ENCODE measurements around the gene CNTNAP2.
A peak's percentile ranks its signal among the peaks of the same experiment; 100 is the strongest.
"Not testable (repeated sequence)": the region's sequence is repeated elsewhere in the genome, so short reads cannot be mapped to it uniquely, and the experiment has no call there.

Gene CNTNAP2

DNA sequence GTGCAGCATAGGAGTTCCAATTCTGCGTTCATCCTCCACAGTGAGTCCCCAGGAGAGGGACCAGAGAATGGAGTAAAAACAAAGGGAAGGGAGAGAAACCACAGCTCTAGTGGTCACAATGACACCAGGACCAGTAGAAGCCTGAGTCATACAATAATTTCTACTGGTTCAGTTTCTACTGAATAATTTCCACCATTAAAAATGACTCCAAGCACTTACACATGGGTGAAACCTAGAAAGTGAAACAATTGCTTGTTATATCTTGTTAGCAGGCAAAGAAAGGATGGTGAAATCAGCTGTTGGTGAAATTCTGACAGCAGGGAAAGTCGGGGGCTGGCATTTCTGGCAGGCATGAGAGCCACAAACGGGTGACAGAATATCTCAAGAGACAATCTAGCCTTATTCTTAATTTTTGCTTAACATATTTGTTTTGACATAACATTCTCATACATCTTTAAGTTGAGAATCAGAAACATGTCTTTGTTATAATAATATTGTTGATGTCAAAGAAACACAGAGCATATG lies 1408.2 kb downstream of the CNTNAP2 start:
- no peak for DNase-seq

GRCh38 chr7:147525325-147525724 lies 1408.7 kb downstream of the CNTNAP2 start:
- DNase-seq, result peak in 1 of 2 experiments; percentile 37

- DNase-seq, result no peak
Observed at GRCh38 chr7:147535701-147536111, 1419.1 kb downstream of the CNTNAP2 start.

DNA sequence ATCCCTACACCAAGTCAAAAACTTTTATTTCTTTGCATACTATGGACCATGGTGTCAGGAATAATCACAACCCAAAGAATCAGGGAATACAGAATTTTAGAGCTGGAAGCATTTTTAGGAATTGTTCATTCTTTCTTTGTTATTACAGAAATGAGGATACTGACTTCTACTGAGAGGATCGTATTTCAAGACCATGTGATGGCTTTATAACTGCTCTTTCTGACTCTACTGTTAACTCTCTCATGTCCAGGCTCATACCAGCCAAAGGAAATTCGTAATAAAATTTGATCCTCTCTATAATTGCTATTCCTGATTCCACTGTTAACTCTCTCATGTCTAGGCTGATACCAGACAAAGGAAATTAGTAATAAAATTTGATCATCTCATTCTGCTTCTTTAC lies 1423.1 kb downstream of the CNTNAP2 start:
- no peak for DNase-seq

- DNase-seq, result no peak
Observed at GRCh38 chr7:147540743-147541142, 1424.1 kb downstream of the CNTNAP2 start.

DNA sequence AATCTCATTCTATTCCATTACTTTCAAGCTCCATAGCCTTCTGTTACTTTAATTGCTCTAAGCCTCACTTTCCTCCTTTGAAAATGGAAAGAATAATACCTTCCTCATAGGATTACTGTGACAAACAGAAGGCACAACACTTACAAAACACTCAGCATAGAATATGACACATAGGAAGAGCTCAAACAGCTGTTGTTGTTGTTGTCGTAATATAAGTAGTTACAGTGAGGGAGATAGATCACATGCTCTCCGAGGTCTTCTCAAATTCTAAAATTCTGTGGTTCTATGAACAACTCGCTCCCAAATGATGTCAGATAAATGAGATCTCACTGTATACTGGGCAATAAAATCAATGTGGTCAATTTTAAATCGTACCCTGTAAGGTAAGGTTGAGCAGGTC lies 1424.7 kb downstream of the CNTNAP2 start:
- no peak for DNase-seq

DNA sequence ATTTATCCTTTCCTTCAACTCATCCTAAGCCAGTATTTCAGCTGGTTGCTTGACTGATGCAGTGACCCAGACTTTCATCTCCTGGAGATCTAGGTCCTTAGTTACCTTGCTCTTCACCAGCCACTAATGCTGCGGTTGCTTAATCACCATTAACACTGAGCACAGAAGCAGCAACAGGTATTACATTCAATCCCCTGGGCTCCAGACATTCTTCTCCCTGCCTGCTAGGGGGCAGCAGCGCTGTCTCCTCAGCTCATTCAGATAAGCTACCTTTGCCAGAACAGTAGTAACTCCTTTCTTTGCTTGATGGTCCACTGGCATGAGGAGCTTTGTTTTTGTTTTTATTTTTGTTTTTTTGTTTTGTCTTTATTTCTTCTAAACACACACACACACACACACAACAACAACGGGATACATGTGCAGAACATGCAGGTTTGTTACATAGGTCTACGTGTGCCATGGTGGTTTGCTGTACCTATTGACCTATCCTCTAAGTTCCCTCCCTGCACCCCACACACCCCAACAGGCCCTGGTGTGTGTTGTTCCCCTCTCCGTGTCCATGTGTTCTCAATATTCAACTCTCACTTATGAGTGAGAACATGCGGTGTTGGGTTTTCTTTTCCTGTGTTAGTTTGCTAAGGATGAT lies 1430.8 kb downstream of the CNTNAP2 start:
- DNase-seq, result no peak

GRCh38 chr7:147556317-147556716 lies 1439.7 kb downstream of the CNTNAP2 start:
- DNase-seq, result no peak

GRCh38 chr7:147563669-147564068 lies 1447.1 kb downstream of the CNTNAP2 start:
- no peak for DNase-seq

- DNase-seq, result no peak
Observed at GRCh38 chr7:147564786-147565476, 1448.3 kb downstream of the CNTNAP2 start.

GRCh38 chr7:147567043-147567442 lies 1450.4 kb downstream of the CNTNAP2 start:
- no peak for DNase-seq

DNA sequence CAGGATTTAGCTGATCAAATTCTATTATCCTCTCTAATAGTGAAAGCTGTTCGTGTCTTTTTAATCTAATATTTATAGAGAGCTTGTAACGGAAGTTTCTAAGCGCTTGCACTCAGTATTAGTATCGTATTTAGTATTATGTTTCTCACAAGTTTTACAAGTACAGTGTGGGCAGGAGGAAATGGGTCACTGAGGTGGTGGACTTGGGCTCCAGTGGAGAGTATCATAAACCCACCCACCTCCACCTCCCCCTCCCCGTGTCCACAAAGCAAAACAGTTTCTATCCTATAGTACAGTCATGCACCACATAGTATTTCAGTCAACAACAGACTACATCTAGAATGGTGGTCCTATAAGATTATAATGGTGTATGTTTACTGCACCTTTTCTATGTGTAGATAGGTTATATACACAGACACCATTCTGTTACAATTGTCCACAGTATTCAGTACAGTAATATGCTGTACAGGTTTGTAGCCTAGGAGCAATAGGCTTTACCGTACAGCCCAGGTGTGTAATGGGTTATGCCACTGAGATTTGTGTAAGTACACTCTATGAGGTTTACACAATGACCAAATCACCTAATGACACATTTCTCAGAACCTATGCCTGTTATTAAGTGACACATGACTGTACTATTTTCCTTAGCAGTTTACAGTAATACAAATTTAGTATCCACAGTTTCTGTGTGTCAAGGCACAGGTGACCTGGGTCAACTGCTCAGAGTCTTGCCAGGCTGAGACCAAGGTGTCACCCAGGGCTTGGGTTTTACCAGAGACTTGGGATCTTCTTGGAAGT lies 1452.7 kb downstream of the CNTNAP2 start:
- DNase-seq, result no peak

DNA sequence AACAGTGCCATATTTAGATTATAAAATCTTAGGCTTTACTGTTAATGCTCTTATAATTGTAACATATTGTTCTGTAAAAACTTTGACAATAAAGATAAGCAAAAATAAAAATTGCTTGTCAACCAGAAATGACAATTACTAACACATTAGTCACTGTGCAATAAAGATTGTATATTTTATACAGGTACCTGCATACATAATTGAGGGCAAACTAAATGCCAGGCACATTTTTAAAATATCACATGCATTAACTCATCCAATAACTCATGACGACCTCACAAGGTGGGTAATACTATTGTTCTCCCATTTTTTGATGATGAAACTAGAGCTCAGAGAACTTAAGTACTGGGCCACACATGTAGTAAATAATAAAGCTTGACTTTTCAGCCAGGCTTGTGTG lies 1453.8 kb downstream of the CNTNAP2 start:
- no peak for DNase-seq

DNA sequence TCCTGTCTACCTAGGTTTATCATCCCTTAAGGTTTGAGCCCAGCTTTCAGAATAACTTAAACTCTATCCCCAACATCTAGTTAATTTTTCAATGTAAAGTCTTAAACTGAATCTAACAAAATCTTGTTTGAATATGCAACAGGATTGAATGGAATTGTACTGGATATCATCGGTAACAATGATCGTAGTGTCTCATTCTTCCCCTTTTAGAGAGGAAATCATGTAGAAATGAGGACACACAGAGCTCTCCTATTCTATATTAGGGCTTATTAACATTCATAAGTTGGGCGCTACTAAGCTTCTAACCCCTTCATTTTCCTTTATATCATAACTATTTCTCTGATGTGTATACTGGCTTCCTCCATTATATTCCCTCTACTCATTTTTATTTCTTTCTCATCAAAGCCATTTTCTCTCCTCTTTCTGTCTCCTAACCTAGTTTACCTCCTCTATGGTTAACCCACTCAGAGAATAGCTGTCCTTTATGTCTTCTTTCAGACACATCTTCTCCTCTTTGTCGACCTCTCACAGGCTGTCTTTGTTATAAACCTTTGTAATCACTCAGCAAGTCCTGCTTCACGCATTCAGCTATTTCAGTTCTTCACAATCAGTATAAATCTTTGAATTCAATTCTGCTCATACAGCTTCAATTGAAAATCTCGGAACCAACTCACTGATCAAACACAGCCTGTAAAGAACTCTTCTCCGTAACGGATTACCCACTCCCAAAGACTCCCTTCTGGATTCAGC lies 1455.0 kb downstream of the CNTNAP2 start:
- no peak for DNase-seq

DNA sequence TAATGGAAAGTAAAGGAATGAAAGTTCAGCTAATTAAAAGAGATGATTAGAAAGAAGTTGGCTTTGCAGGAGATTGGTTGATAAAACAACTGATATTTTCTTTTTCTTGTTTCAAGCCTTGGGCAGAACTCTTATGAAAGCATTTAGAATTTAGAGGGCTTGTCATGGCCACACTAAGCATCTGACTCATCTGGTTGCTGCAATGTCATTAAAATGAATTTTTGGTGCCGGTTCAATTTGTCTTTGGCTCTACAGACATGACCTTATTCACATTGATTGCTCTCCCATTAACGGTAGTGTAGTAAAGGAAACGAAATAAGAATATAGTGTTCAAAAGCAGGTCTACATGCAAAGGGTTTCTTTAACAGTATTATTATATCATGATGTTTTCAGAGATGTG lies 1461.6 kb downstream of the CNTNAP2 start:
- DNase-seq, result no peak

GRCh38 chr7:147579148-147579547 lies 1462.5 kb downstream of the CNTNAP2 start:
- DNase-seq, result no peak

DNA sequence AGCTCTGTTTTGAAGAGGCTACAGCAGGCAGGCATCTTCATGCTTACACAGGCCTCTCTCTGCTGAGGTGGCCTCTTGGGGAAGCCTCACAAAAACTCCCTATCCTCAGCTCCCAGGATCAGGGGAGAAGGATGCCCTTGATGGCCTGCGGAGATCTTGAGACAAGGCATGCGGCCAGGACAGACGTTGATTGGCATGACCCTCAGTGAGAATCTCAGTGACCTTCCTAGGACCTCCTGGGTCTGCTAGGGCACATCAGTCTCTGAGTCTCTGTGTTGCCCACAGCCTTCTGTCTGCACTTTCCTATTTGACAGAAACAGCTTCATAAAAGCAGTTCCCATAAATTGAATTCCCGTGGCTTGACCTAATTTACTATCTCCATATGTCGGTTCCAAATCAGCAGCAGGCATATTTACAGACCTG lies 1468.2 kb downstream of the CNTNAP2 start:
- DNase-seq, result no peak

DNA sequence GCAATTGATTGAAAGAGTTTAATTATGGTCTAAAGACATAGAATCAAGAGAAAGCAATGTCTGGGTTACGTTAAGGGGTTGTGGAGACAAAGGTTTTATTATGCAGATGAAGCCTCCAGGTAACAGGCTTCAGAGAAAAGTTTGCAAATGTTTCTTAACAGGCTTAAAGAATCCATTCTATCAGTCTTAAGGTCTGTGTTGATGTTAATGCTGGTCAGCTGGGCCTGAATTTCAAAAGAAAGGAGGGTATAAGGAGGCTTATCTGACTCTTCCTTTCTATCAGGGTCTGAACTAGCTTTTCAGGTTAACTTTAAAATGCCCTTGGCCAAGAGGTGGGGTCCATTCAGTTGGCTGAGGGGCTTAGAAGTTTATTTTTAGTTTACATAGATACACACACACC lies 1469.5 kb downstream of the CNTNAP2 start:
- DNase-seq, result no peak

GRCh38 chr7:147586526-147586925 lies 1469.9 kb downstream of the CNTNAP2 start:
- no peak for DNase-seq

GRCh38 chr7:147593271-147594057 lies 1476.9 kb downstream of the CNTNAP2 start:
- no peak for DNase-seq

DNA sequence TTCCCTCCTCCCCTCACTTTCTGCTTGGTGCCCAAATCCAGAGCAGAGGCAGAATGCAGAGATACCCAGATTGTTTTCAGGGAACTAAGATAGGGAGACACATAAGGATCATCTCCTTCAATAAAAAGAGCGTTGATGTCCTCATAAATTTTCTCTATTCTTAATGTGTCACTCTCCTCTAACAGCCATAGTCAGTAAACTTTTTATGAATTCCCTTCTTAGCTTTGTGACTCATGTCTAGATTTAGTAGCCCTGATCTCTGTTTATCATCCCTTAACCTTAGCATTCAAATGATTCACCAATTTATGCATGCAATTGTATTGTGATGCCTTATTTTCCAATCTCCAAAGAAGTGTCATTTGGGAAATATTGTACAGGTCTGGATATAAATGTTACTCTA lies 1478.4 kb downstream of the CNTNAP2 start:
- DNase-seq, result no peak

GRCh38 chr7:147598687-147599086 lies 1482.1 kb downstream of the CNTNAP2 start:
- DNase-seq, result not testable (repeated sequence)

All from NCI-H187 (cell line).